Spinal cord (tissue), 10 donors: ENCODE measurements around the gene GPC6. TPM values are rescaled to one million over a fixed set of nuclear protein-coding genes. Genes with fewer than 3 reads are reported as not detected.

Source experiments
- DNase-seq, 6 donors: peaks; one replicate each; pipeline versions ENCODE4 v3.0.0 to v3.0.0-alpha.2; 2013 to 2015; ENCODE audit warnings: low spot score in 6 of 6, low read depth in 4 of 6
- H3K27ac ChIP-seq: one replicate; pipeline ENCODE4 v1.5.1; 2013; ENCODE audit warnings: low read depth, low read length, control low read depth
- H3K27me3 ChIP-seq: one replicate; pipeline ENCODE4 v1.6.1; 2013; ENCODE audit warnings: low read length; ENCODE audit not compliant: control insufficient read depth, insufficient read depth
- H3K36me3 ChIP-seq: one replicate; pipeline ENCODE4 v1.6.1; 2013; ENCODE audit warnings: low read length; ENCODE audit not compliant: control insufficient read depth, insufficient read depth
- H3K4me1 ChIP-seq: one replicate; pipeline ENCODE4 v1.6.1; 2013; ENCODE audit warnings: low read length; ENCODE audit not compliant: control insufficient read depth, insufficient read depth
- H3K4me3 ChIP-seq: one replicate; pipeline ENCODE4 v1.5.1; 2013; ENCODE audit warnings: low read depth, low read length, control low read depth
- H3K9me3 ChIP-seq: one replicate; pipeline ENCODE4 v1.6.1; 2013; ENCODE audit warnings: low read length; ENCODE audit not compliant: control insufficient read depth, insufficient read depth
- WGBS: methylation state at CpG from one replicate; pipeline ENCODE4 v1.1.5; 2013; ENCODE audit warnings: missing lambda C conversion rate; ENCODE audit not compliant: insufficient coverage; 5-methylcytosine and 5-hydroxymethylcytosine counted together
- polyA plus RNA-seq, 2 donors: library from polyadenylated mRNA; unstranded; fragments of 120-200 nt; gene quantifications; one replicate each; pipeline ENCODE4 v1.2.1, GENCODE V29; 2013; ENCODE audit not compliant: insufficient read length in 2 of 2
- total RNA-seq, 2 donors: library from RNA; depleted of rRNA in 1 of 2; stranded (reverse); fragments of 120-200 nt in 1 of 2; fragments of >200 nt in 1 of 2; gene quantifications; one replicate each; pipeline versions ENCODE4 v1.2.3 to v1.2.4, GENCODE V29; 2013 to 2014
- donor health status: healthy.

The GPC6 gene
- total and polyA plus RNA-seq, 4 donors: 19.8 to 109 (median 46.0) TPM

DNA sequence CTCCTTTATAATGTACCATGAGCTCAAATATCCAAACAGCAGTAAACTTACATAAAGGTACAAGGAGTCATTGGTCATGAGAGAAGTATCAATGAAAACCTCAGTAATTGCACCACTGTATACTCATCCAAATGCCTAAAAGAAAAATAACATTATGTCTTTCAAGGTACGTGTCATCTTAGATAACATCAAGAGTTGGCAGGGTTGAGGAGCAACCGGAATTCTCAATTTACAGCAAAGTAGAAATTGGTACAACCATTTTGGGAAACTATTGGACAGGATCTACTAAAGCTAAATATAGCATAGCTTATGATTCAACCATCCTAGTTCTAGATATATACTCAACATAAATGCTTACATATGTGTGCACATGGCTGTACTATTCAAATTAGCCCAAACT, 502.8 kb downstream of the GPC6 start:
- no peak overlapping the region for H3K27ac ChIP-seq
- H3K4me3 ChIP-seq: no peak overlapping the region
- no peaks in the 10 kb centered on the region for H3K4me1 ChIP-seq
- H3K36me3 ChIP-seq: no peaks in the 10 kb centered on the region
- no peaks in the 10 kb centered on the region for H3K9me3 ChIP-seq
- no CpG with 5 or more reads among the region's 2 CpGs for WGBS
- H3K27me3 ChIP-seq: no peaks in the 10 kb centered on the region
- no peak for DNase-seq

DNA sequence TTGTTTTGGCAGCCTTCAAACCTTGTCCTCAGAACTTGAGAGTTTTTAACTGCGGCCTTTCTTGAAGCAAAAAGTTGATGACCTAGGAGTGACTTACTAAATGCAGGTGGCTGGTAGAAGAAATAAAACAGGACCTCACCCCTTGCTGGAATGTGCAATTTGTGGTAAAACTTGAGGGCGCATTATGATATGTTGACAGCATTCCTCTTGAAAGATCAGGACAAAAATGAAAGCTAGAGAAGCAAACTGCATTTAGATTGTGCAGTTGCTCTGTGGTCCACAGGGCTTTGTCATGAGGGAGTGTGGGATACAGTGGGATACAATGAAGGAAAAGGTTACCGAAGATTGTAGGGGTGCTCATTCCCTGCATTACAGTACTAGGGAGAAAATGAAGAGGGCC, 504.2 kb downstream of the GPC6 start:
- Histone ChIP-seq H3K9me3 (no peaks in the 10 kb centered on the region), H3K4me1 (no peaks in the 10 kb centered on the region), H3K4me3 (no peak overlapping the region), H3K27ac (no peak overlapping the region), H3K36me3 (no peaks in the 10 kb centered on the region), H3K27me3 (no peaks in the 10 kb centered on the region)
- DNase-seq: no peak
- WGBS: 73% methylated on average over 3 of the region's 3 CpGs

DNA sequence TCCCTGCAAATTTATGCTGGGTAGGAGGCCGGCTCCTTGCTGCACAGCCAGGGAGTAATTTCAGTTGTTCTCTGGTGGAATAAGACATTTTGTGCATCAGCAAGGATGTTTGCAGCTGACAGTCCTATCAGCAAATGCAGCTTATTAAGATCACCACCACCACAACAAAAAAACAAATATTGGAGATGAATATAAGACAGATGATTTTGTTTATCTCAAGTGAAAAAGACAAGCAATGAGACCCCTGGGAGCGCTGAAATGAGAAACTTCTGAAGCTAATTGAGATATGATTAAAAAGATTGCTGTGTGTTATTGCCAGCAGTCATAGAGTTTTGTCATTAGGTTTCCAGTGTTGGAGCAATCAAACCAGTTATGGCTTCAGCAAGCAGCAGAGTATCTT, 505.6 kb downstream of the GPC6 start:
- Histone ChIP-seq H3K9me3 (no peaks in the 10 kb centered on the region), H3K4me3 (no peak overlapping the region), H3K4me1 (no peaks in the 10 kb centered on the region), H3K27me3 (no peaks in the 10 kb centered on the region), H3K27ac (no peak overlapping the region), H3K36me3 (no peaks in the 10 kb centered on the region)
- peak in 1 of 6 donors; percentile 89 for DNase-seq
- 100% methylated on average over 1 of the region's 2 CpGs for WGBS

DNA sequence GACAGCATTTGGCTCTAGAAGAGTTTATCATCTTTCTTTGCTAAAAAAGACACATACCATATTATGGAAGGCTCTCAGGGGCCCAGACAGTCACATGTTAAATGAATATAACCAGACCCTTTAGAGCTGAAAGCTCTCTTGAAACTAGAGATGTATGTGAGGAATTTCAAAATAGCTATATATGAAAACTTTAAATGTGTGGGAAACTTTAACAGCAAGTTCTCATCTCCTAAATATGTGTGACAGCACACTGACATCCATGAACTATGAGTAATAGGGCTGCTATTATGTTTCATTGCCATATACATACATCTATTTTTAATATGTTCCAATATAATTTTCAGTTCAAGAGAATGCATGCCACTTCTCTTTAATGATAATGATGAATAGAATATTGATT, 509.5 kb downstream of the GPC6 start:
- no peak overlapping the region for H3K27ac ChIP-seq
- no peak for DNase-seq

DNA sequence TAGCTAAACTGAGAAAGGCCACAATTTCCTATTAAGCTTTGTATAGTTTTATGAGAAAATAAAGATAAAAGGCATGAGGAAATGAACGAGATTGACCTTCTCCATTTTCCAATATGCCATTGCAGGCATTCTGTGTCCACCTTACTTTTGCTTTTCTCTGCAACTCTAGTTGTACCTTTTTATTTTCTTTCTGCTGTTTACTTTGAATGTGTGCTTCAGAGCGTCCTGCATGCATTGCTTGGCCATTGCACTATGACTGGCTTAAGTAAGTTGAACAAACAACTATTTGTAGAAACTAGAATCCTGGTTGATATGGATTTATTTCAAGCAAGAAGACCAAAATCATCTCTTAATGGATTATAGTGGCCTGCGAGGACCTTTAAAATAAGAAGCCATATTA, 510.3 kb downstream of the GPC6 start:
- no peaks in the 10 kb centered on the region for H3K4me1 ChIP-seq
- no peak overlapping the region for H3K27ac ChIP-seq
- H3K27me3 ChIP-seq: no peaks in the 10 kb centered on the region
- no peak overlapping the region for H3K4me3 ChIP-seq
- no peaks in the 10 kb centered on the region for H3K36me3 ChIP-seq
- H3K9me3 ChIP-seq: no peaks in the 10 kb centered on the region
- WGBS: no CpG with 5 or more reads among the region's 3 CpGs
- no peak for DNase-seq

More for the DNA sequence above, 509.5 kb downstream of the GPC6 start:
- Histone ChIP-seq H3K36me3 (no peaks in the 10 kb centered on the region), H3K27me3 (no peaks in the 10 kb centered on the region), H3K4me3 (no peak overlapping the region), H3K9me3 (no peaks in the 10 kb centered on the region), H3K4me1 (no peaks in the 10 kb centered on the region)

DNA sequence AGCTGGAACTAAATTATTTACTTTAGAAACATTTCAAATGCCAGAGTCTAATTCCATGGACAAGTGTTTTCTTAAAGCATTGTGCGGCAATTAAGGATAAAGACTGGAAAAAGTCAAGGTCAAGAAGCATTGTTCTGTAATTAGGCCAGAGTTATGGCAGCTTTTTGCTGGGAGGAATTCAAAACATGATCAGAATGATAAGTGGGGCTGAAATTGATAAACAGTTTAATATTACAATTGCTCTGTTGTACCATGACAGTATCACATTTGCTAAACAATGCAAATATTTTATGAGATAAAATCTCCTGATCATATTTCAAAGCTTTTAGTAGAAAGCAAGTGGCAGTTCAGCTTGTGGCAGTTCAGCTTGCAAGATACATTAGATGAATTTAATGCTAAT, 513.7 kb downstream of the GPC6 start:
- 29% methylated on average over 1 of the region's 1 CpG for WGBS
- Histone ChIP-seq H3K27ac (no peak overlapping the region), H3K27me3 (no peaks in the 10 kb centered on the region), H3K4me1 (no peaks in the 10 kb centered on the region), H3K9me3 (no peaks in the 10 kb centered on the region), H3K36me3 (no peaks in the 10 kb centered on the region), H3K4me3 (no peak overlapping the region)
- DNase-seq: no peak

DNA sequence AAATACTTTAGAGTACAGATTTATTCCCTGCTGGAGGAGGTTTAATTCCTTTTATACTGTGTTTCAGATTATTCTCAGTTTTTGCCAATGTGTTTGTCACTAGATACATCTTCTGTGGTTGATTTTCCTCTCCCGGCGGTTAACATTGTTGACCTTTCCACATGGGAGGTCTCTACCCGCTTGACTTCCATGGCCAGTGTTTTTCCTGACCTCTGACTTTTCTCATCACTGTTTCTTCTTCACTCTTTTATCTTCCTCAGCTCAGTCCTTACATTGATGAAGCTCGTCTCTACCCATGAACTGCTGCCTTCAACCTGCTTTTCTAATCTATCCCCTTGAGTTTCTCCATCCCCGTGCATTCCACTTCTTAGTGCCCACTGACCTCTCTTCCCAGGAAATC, 517.4 kb downstream of the GPC6 start:
- H3K4me1 ChIP-seq: no peaks in the 10 kb centered on the region
- no peak for DNase-seq
- no peak overlapping the region for H3K27ac ChIP-seq
- no peak overlapping the region for H3K4me3 ChIP-seq
- 79% methylated on average over 5 of the region's 5 CpGs for WGBS
- no peaks in the 10 kb centered on the region for H3K27me3 ChIP-seq
- no peaks in the 10 kb centered on the region for H3K9me3 ChIP-seq
- H3K36me3 ChIP-seq: no peaks in the 10 kb centered on the region

DNA sequence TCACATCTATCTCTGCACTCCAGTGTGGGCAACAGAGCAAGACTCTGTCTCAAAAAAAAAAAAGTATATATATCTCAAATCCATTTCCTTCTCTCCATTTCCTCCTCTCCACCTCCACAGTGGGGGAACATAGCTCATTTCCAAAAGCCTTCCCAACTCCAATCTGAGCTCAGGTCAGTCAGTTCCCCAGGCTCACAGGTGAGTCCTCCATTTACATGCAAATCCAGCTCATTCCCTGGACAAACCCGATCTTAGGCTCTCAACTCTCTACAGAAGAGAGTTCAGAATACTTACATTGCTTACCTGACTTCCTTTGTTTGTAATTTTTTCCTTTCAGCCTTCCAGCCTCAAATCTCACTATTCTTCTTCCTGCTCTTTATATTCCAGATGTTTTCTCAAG, 518.3 kb downstream of the GPC6 start:
- no peak for DNase-seq
- Histone ChIP-seq H3K9me3 (no peaks in the 10 kb centered on the region), H3K4me3 (no peak overlapping the region), H3K36me3 (no peaks in the 10 kb centered on the region), H3K27ac (no peak overlapping the region), H3K4me1 (no peaks in the 10 kb centered on the region), H3K27me3 (no peaks in the 10 kb centered on the region)
- WGBS: 75% methylated on average over 1 of the region's 1 CpG

DNA sequence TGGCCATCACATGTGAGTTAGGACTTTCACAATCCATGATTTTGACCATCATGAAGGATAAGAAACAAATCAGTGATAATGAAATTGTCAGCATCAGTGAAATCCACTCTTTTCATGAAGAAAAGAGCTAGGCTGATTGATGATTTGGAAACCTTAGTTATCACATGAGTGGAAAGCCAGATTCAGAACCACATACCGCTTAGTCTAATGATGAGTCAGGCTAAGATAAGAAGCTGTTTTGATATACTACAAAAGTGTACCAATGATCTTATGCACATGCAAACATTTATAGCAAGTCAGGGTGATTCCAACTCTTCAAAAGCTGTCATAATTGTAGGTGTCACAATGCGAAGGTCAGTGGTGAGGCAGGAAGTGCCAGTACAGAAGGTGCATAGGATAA, 519.3 kb downstream of the GPC6 start:
- 100% methylated on average over 1 of the region's 2 CpGs for WGBS
- DNase-seq: no peak
- H3K27ac ChIP-seq: no peak overlapping the region
- H3K4me1 ChIP-seq: no peaks in the 10 kb centered on the region
- H3K9me3 ChIP-seq: no peaks in the 10 kb centered on the region
- H3K4me3 ChIP-seq: no peak overlapping the region
- no peaks in the 10 kb centered on the region for H3K36me3 ChIP-seq
- H3K27me3 ChIP-seq: no peaks in the 10 kb centered on the region

DNA sequence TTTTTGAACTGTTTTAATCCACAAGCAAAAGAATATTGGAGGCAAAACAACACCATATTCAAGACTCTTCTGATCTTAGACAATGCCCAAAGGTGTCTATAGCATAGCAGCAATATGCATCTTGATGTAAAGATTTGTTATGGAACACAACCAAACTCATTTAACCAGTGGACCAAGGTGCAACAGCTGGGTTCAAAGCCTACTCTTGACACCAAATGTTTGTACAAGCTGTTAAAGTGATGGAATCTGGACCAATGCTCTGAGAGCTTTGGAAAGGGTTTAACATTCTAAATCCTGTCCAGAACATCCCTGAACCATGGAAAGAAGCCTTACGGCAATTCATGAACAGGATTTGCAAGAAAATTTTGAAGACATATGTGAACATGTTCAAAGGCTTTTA, 520.0 kb downstream of the GPC6 start:
- Histone ChIP-seq H3K4me3 (no peak overlapping the region), H3K27me3 (no peaks in the 10 kb centered on the region), H3K36me3 (no peaks in the 10 kb centered on the region), H3K9me3 (no peaks in the 10 kb centered on the region), H3K27ac (no peak overlapping the region), H3K4me1 (no peaks in the 10 kb centered on the region)
- WGBS: no CpG with 5 or more reads among the region's 1 CpG
- no peak for DNase-seq
